Breast epithelium (tissue), 4 donors: ENCODE results near the gene WNT7B. TPM values are rescaled to one million over a fixed set of nuclear protein-coding genes. Genes with fewer than 3 reads are reported as not detected.

Experiments used
- DNase-seq, 2 donors: peaks; one replicate each; pipeline ENCODE4 v3.0.0-alpha.2; 2019; ENCODE audit warnings: low spot score in 2 of 2
- H3K27ac ChIP-seq, 2 donors: fragments of 200-600 bp; sonication (generic) in 1 of 2; one replicate each; pipeline ENCODE4 v1.5.1; 2016 to 2019; ENCODE audit warnings: mild to moderate bottlenecking in 1 of 2
- H3K27me3 ChIP-seq, 2 donors: fragments of 200-600 bp; sonication (generic) in 1 of 2; one replicate each; pipeline versions ENCODE4 v1.5.1 to v1.6.0; 2017 to 2019; ENCODE audit warnings: control low read depth in 1 of 2, mild to moderate bottlenecking in 1 of 2
- H3K36me3 ChIP-seq: fragments of 200-600 bp; one replicate; pipeline ENCODE4 v1.5.1; 2019
- H3K4me1 ChIP-seq, 2 donors: fragments of 200-600 bp; sonication (generic); one replicate each; pipeline ENCODE4 v1.5.1; 2016 to 2019; ENCODE audit warnings: control low read depth in 1 of 2
- H3K4me3 ChIP-seq, 3 donors: fragments of 200-600 bp; sonication (generic); 1 replicate in 2 of 3; 2 replicates in 1 of 3; pipeline ENCODE4 v1.5.1; 2016 to 2019; ENCODE audit warnings: mild to moderate bottlenecking in 3 of 3, moderate library complexity in 2 of 3
- H3K9me3 ChIP-seq, 2 donors: fragments of 200-600 bp; sonication (generic) in 1 of 2; one replicate each; pipeline ENCODE4 v1.5.1; 2016 to 2019; ENCODE audit warnings: control low read depth in 1 of 2
- CTCF ChIP-seq, 3 donors: fragments of 450-650 bp; IDR thresholded peaks; one replicate each; pipeline ENCODE4 v1.5.1; 2016 to 2017; ENCODE audit warnings: antibody characterized with exemption in 3 of 3, mild to moderate bottlenecking in 3 of 3, moderate library complexity in 3 of 3
- POLR2A ChIP-seq: fragments of 450-650 bp; IDR thresholded peaks from one replicate; pipeline ENCODE4 v1.6.1; 2016; ENCODE audit warnings: antibody characterized with exemption, mild to moderate bottlenecking, moderate library complexity
- POLR2AphosphoS5 ChIP-seq, 3 donors: sonication (generic); formaldehyde crosslinking; IDR thresholded peaks; one replicate each; pipeline ENCODE4 v1.6.1; 2017; ENCODE audit warnings: antibody characterized with exemption in 3 of 3
- intact Hi-C: fragments of 100-400 bp; cut with DNase I; formaldehyde crosslinking; loops from one replicate; pipeline ENCODE4 v1.15.1; 2023; ENCODE audit warnings: low total_unique reads
- total RNA-seq, 3 donors: library from RNA; depleted of rRNA; stranded (reverse); fragments of >200 nt; gene quantifications; one replicate each; pipeline ENCODE4 v1.1.0, GENCODE V29; 2016

Gene WNT7B
- total RNA-seq, 3 donors from 2014 or later, result 2.2 to 2.9 TPM; not detected in 1

- Histone ChIP-seq H3K9me3 (no peaks in the 10 kb centered on the region), H3K36me3 (no peaks in the 10 kb centered on the region), H3K4me1 (peaks cover 6 to 9% of the 10 kb centered on the region in 2 donors), H3K27me3 (no peaks in the 10 kb centered on the region), H3K4me3 (peak overlapping the region in 1 of 3 donors; percentile 34), H3K27ac (peak overlapping the region; percentile 70 to 75)
- intact Hi-C loops, result loop anchor here (10.0 kb wide), 2 partner anchors 297 to 1397 kb away; partner anchors contain the start of gene GTSE1
- TF ChIP-seq CTCF (IDR thresholded peaks at IDR 0.05), result no peak
- TF ChIP-seq POLR2AphosphoS5 (IDR thresholded peaks at IDR 0.05), result no peak
- TF ChIP-seq POLR2A, result no peak
- DNase-seq, result no peak
These were observed 21.0 kb upstream of the WNT7B start for GRCh38 chr22:45997777-45998637.

- Histone ChIP-seq H3K4me3 (peak overlapping the region in 1 of 3 donors; percentile 34), H3K27me3 (no peaks in the 10 kb centered on the region), H3K4me1 (peaks cover 6 to 9% of the 10 kb centered on the region in 2 donors), H3K9me3 (no peaks in the 10 kb centered on the region), H3K27ac (peak overlapping the region; percentile 70 to 75), H3K36me3 (no peaks in the 10 kb centered on the region)
- intact Hi-C loops, result loop anchor here (10.0 kb wide), 2 partner anchors 298 to 1398 kb away; partner anchors contain the start of gene GTSE1
- TF ChIP-seq POLR2A (no peak), CTCF (IDR thresholded peaks at IDR 0.05) (no peak), POLR2AphosphoS5 (IDR thresholded peaks at IDR 0.05) (peak; percentile 43 to 77 (median 63))
- peak; percentile 75 to 76 for DNase-seq
These were observed 20.3 kb upstream of the WNT7B start for GRCh38 chr22:45997077-45997776.

GRCh38 chr22:45996241-45997076, 19.5 kb upstream of the WNT7B start:
- no peak for TF ChIP-seq CTCF (IDR thresholded peaks at IDR 0.05)
- TF ChIP-seq POLR2A, result no peak
- no peak for TF ChIP-seq POLR2AphosphoS5 (IDR thresholded peaks at IDR 0.05)
- no peaks in the 10 kb centered on the region for H3K27me3 ChIP-seq
- no peak for DNase-seq
- H3K27ac ChIP-seq, result peak overlapping the region; percentile 70 to 75
- no peaks in the 10 kb centered on the region for H3K9me3 ChIP-seq
- peaks cover 6 to 9% of the 10 kb centered on the region in 2 donors for H3K4me1 ChIP-seq
- intact Hi-C loops, result loop anchor here (10.0 kb wide), 2 partner anchors 298 to 1398 kb away; partner anchors contain the start of gene GTSE1
- peak overlapping the region in 1 of 3 donors; percentile 35 for H3K4me3 ChIP-seq
- H3K36me3 ChIP-seq, result no peaks in the 10 kb centered on the region

DNA sequence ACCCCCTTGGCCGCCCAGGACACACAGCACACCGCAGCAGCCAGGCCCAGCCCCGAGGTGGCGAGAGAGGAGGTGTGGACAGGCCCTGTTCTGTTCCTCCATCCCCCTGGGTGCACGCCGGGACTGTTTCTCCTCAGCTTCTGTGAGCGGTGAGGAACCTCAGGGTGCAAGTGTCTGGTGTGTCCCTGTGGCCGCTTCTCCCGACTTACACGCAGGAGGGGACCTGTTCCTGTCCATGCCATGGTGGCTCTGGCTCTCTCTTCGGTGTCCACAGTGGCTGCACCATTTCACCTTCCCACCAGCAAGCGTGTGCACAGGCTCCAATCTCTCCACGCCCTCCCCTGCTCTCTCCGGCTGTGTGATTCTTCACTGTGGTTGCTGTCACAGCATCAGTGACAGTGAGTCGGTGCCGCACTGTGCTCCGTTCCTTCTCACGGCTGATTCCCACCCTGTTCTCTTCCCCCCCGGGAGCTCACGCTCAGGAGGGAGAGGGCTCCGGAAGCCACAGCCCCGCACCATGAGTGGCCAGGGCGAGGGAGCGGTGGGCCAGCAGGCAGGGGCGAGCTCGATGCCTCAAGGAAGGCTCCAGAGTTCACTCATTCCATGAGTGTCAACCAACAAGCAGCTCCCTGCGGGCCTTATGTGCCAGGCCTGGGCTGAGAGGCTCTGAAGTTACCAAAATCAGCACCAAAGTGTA, 18.6 kb upstream of the WNT7B start:
- no peaks in the 10 kb centered on the region for H3K27me3 ChIP-seq
- H3K9me3 ChIP-seq, result no peaks in the 10 kb centered on the region
- TF ChIP-seq POLR2AphosphoS5 (IDR thresholded peaks at IDR 0.05), result no peak
- TF ChIP-seq CTCF (IDR thresholded peaks at IDR 0.05), result no peak
- TF ChIP-seq POLR2A, result no peak
- peak overlapping the region; percentile 70 to 75 for H3K27ac ChIP-seq
- peaks cover 6 to 9% of the 10 kb centered on the region in 2 donors for H3K4me1 ChIP-seq
- H3K36me3 ChIP-seq, result no peaks in the 10 kb centered on the region
- no peak overlapping the region for H3K4me3 ChIP-seq
- intact Hi-C loops, result loop anchor here (10.0 kb wide), 2 partner anchors 299 to 1399 kb away; partner anchors contain the start of gene GTSE1
- no peak for DNase-seq
